Caco-2 (cell line): ENCODE measurements around the gene SLC46A3. TPM values are rescaled to one million over a fixed set of nuclear protein-coding genes. Genes with fewer than 3 reads are reported as not detected.
A peak's percentile ranks its signal among the peaks of the same experiment; 100 is the strongest.

ENCODE experiments used
- BruUV-seq: library from RNA; stranded (reverse); fragments of 400-500 nt; replicated peaks from 2 replicates; lab custom pipeline; 2021; lab: Mats Ljungman, UMichigan
- CTCF ChIA-PET: fragments of 300-600 bp; sonication (Branson Sonifier 250); formaldehyde crosslinking; loops from one replicate; lab custom pipeline; 2022; ENCODE audit warnings: antibody characterized with exemption; lab: Charles Lee
- POLR2A ChIA-PET: fragments of 300-600 bp; sonication (Branson Sonifier 250); formaldehyde crosslinking; loops from one replicate; lab custom pipeline; 2022; ENCODE audit warnings: antibody characterized with exemption; lab: Charles Lee
- DNase-seq, 2 experiments: peaks; one replicate each; pipeline versions ENCODE4 v3.0.0 to v3.0.0-alpha.2; 2020 to 2022
- H3K27me3 ChIP-seq: replicated peaks from 2 replicates; pipeline ENCODE4 v1.6.0; 2011; ENCODE audit warnings: low read length; ENCODE audit not compliant: control insufficient read depth, insufficient read depth
- H3K36me3 ChIP-seq: 2 replicates; pipeline ENCODE4 v1.5.1; 2011; ENCODE audit warnings: low read length; ENCODE audit not compliant: control insufficient read depth, insufficient read depth
- H3K4me1 ChIP-seq: fragments of 250-450 bp; sonication (Bioruptor Pico); 2 replicates; pipeline ENCODE4 v1.5.1; 2020; ENCODE audit warnings: mild to moderate bottlenecking
- H3K4me3 ChIP-seq: 2 replicates; pipeline ENCODE4 v1.5.1; 2011; ENCODE audit warnings: low read depth, mild to moderate bottlenecking, control low read depth, low read length
- H3K9me3 ChIP-seq: fragments of 250-450 bp; sonication (Bioruptor Pico); 2 replicates; pipeline ENCODE4 v1.5.1; 2020; ENCODE audit warnings: mild to moderate bottlenecking, moderate library complexity
- H3K27ac Mint-ChIP-seq: one replicate; pipeline ENCODE4 v1.8.0; 2022; ENCODE audit warnings: mixed read lengths; ENCODE audit not compliant: unreplicated experiment
- H3K27me3 Mint-ChIP-seq: one replicate; pipeline ENCODE4 v1.8.0; 2022; ENCODE audit warnings: mixed read lengths; ENCODE audit not compliant: insufficient read depth, unreplicated experiment
- H3K36me3 Mint-ChIP-seq: one replicate; pipeline ENCODE4 v1.8.0; 2022; ENCODE audit warnings: mild to moderate bottlenecking, mixed read lengths; ENCODE audit not compliant: insufficient read depth, unreplicated experiment
- H3K4me1 Mint-ChIP-seq: one replicate; pipeline ENCODE4 v1.8.0; 2022; ENCODE audit warnings: low read depth, mixed read lengths; ENCODE audit not compliant: unreplicated experiment
- H3K4me3 Mint-ChIP-seq: one replicate; pipeline ENCODE4 v1.8.0; 2022; ENCODE audit warnings: mild to moderate bottlenecking, moderate library complexity, mixed read lengths; ENCODE audit not compliant: unreplicated experiment
- H3K9me3 Mint-ChIP-seq: one replicate; pipeline ENCODE4 v1.8.0; 2022; ENCODE audit warnings: mixed read lengths; ENCODE audit not compliant: unreplicated experiment
- intact Hi-C: fragments of 100-400 bp; cut with micrococcal nuclease; formaldehyde crosslinking; loops from one replicate; pipeline ENCODE4 v1.10.0; 2022; ENCODE audit not compliant: unreplicated experiment
- total RNA-seq: library from RNA; stranded (reverse); gene quantifications from 2 replicates; pipeline ENCODE4 v1.2.3, GENCODE V29; 2022
- TF ChIP-seq, protein P1 (sequence below), 2 experiments: fragments of 200-600 bp in 1 of 2; IDR thresholded peaks; 1 replicate in 1 of 2; 2 replicates in 1 of 2; pipeline versions ENCODE4 v1.5.1 to v1.8.0; 2011 to 2022; ENCODE audit warnings: antibody characterized with exemption in 1 of 2, control low read depth in 1 of 2, inconsistent platforms in 1 of 2, low read depth in 1 of 2, low read length in 1 of 2, mild to moderate bottlenecking in 1 of 2, moderate library complexity in 1 of 2; ENCODE audit not compliant: insufficient read depth in 1 of 2, severe bottlenecking in 1 of 2, unreplicated experiment in 1 of 2

Gene SLC46A3
- total RNA-seq, 1 experiment from 2014 or later, result 2.3 TPM

DNA sequence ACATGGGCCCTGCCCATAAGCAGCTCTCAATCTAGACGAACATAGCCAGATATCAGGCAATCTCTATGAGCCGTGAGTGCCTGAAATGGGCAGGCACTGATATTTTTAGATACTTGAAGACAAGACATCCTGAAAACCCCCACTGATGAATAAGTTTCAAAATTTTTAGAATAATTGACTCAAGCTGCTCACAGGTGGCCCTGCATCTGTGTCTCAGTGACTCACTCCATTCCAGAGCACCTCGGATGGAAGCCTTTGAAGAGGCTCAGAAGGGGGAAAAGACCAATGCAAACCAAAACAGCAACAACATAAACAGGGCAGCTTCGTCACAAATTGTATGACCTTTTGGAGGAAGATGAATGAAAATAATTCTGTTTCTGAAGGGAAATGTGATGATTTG is 42.8 kb upstream of the SLC46A3 start:
- no peak overlapping the region for H3K4me3 ChIP-seq
- H3K27me3 Mint-ChIP-seq, result no peaks in the 10 kb centered on the region
- BruUV-seq, result no TSS peak
- peaks cover 19% of the 10 kb centered on the region for H3K9me3 Mint-ChIP-seq
- H3K36me3 ChIP-seq, result no peaks in the 10 kb centered on the region
- no peak for DNase-seq
- H3K36me3 Mint-ChIP-seq, result no peaks in the 10 kb centered on the region
- POLR2A ChIA-PET, result no interaction called here
- no peak overlapping the region for H3K4me3 Mint-ChIP-seq
- CTCF ChIA-PET, result no interaction called here
- peaks cover 22% of the 10 kb centered on the region for H3K9me3 ChIP-seq
- H3K4me1 ChIP-seq, result no peaks in the 10 kb centered on the region
- intact Hi-C loops, result no loop called here
- H3K27me3 ChIP-seq, result no peaks in the 10 kb centered on the region
- H3K27ac Mint-ChIP-seq, result no peak overlapping the region
- no peaks in the 10 kb centered on the region for H3K4me1 Mint-ChIP-seq
- TF ChIP-seq, protein P1, sequence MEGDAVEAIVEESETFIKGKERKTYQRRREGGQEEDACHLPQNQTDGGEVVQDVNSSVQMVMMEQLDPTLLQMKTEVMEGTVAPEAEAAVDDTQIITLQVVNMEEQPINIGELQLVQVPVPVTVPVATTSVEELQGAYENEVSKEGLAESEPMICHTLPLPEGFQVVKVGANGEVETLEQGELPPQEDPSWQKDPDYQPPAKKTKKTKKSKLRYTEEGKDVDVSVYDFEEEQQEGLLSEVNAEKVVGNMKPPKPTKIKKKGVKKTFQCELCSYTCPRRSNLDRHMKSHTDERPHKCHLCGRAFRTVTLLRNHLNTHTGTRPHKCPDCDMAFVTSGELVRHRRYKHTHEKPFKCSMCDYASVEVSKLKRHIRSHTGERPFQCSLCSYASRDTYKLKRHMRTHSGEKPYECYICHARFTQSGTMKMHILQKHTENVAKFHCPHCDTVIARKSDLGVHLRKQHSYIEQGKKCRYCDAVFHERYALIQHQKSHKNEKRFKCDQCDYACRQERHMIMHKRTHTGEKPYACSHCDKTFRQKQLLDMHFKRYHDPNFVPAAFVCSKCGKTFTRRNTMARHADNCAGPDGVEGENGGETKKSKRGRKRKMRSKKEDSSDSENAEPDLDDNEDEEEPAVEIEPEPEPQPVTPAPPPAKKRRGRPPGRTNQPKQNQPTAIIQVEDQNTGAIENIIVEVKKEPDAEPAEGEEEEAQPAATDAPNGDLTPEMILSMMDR (IDR thresholded peaks at IDR 0.05; ENCODE audit: insufficient read depth in 1 of 2, low read depth in 1 of 2, low read length in 1 of 2, severe bottlenecking in 1 of 2, unreplicated experiment in 1 of 2), result no peak

DNA sequence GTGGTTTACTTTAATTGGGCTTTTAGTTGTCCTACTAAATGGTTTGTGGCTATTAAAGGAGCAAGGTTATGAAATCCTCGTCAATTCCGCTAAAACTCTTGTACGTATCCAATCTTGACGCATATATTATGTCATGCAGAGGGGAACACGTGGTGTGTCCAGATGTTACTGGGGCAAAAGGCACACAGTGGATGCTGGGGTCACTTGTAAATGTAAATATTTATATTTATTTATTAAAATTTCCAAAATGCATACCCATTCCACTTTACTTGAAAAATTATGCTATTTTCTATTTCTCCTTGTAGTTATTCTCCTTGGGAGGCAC is 36.7 kb upstream of the SLC46A3 start:
- Mint-ChIP-seq H3K27me3 (no peaks in the 10 kb centered on the region), H3K36me3 (peaks cover 12% of the 10 kb centered on the region), H3K4me3 (no peak overlapping the region), H3K27ac (peak overlapping the region; percentile 91), H3K4me1 (peaks cover 23% of the 10 kb centered on the region), H3K9me3 (peaks cover 61% of the 10 kb centered on the region)
- DNase-seq, result no peak
- Histone ChIP-seq H3K4me3 (no peak overlapping the region), H3K36me3 (no peaks in the 10 kb centered on the region), H3K27me3 (no peaks in the 10 kb centered on the region), H3K9me3 (peaks cover 45% of the 10 kb centered on the region), H3K4me1 (peaks cover 20% of the 10 kb centered on the region)
- no TSS peak for BruUV-seq
- ChIA-PET CTCF (no interaction called here), POLR2A (no interaction called here)
- intact Hi-C loops, result no loop called here
- TF ChIP-seq, protein P1 (IDR thresholded peaks at IDR 0.05; ENCODE audit: insufficient read depth in 1 of 2, low read depth in 1 of 2, low read length in 1 of 2, severe bottlenecking in 1 of 2, unreplicated experiment in 1 of 2), result no peak

DNA sequence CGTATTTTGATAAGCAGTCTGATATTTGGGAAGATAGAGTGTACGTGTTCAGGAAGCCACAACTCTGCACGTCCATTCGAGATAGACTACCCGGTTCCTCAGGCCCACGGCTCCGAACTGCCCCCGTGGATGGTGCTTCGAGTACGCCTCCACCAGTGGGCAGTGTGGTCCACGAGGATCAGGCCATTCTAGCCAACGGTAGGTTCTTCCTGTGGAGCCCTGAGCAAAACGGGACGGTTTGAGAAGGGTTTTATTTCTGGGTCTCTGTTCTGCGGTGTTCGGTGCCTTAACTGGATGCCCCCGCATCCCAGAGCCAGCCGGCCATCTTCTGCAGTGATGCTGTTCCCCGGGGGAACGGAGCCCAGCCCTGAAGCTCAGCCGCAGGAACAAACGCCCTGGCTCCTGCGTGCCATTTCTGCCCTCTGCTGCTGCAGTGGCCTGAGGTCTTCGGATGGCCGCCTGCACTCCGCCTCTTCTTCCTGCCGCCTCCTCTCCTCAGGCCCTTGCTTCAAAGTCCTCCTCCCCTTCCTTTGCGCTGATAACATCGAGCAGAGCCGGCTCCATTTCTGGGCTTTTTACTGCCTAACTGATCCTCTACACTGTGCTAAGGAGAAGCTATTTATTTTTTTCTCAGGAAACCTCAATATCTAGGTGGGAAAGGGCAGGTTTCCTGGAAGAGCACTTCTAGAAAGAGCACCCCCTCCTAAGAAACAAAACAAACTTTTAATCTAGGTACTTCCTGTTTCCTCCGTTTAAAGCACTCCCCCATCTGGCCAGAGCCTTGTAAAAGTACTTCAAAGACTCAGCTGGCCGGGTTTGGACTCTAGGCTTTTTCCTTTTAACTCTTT is 36.2 kb upstream of the SLC46A3 start:
- no TSS peak for BruUV-seq
- Histone ChIP-seq H3K4me3 (no peak overlapping the region), H3K4me1 (peaks cover 20% of the 10 kb centered on the region), H3K9me3 (peaks cover 43% of the 10 kb centered on the region), H3K27me3 (no peaks in the 10 kb centered on the region), H3K36me3 (no peaks in the 10 kb centered on the region)
- H3K27me3 Mint-ChIP-seq, result no peaks in the 10 kb centered on the region
- peaks cover 65% of the 10 kb centered on the region for H3K9me3 Mint-ChIP-seq
- no peak overlapping the region for H3K4me3 Mint-ChIP-seq
- intact Hi-C loops, result no loop called here
- peaks cover 23% of the 10 kb centered on the region for H3K4me1 Mint-ChIP-seq
- TF ChIP-seq, protein P1 (IDR thresholded peaks at IDR 0.05; ENCODE audit: insufficient read depth in 1 of 2, low read depth in 1 of 2, low read length in 1 of 2, severe bottlenecking in 1 of 2, unreplicated experiment in 1 of 2), result no peak
- DNase-seq, result peak in 1 of 2 experiments; percentile 12
- H3K36me3 Mint-ChIP-seq, result peaks cover 12% of the 10 kb centered on the region
- ChIA-PET CTCF (no interaction called here), POLR2A (no interaction called here)
- H3K27ac Mint-ChIP-seq, result peak overlapping the region; percentile 91
